Upper lobe of left lung (tissue), 6 donors: ENCODE measurements around the gene SLC25A13. TPM values are rescaled to one million over a fixed set of nuclear protein-coding genes. Genes with fewer than 3 reads are reported as not detected.
A peak's percentile ranks its signal among the peaks of the same experiment; 100 is the strongest.

Experiments used
- ATAC-seq, 2 donors: fragments of 200-7000 bp; cut with Tn5 transposase; one replicate each; pipeline ENCODE4 v1.9.1; 2022; ENCODE audit warnings: mild to moderate bottlenecking in 2 of 2, moderate library complexity in 2 of 2; ENCODE audit not compliant: low FRiP score in 2 of 2
- DNase-seq, 2 donors: peaks; one replicate each; pipeline ENCODE4 v3.0.0-alpha.2; 2019 to 2020
- H3K27ac ChIP-seq, 4 donors: fragments of 200-600 bp; sonication (generic); one replicate each; pipeline ENCODE4 v1.5.1; 2016 to 2019
- H3K27me3 ChIP-seq, 4 donors: fragments of 200-600 bp; sonication (generic); one replicate each; pipeline ENCODE4 v1.5.1; 2017 to 2019
- H3K36me3 ChIP-seq, 4 donors: fragments of 200-600 bp; sonication (generic); one replicate each; pipeline ENCODE4 v1.5.1; 2016 to 2019
- H3K4me1 ChIP-seq, 4 donors: fragments of 200-600 bp; sonication (generic); one replicate each; pipeline ENCODE4 v1.5.1; 2018 to 2019
- H3K4me3 ChIP-seq, 4 donors: fragments of 200-600 bp; sonication (generic); one replicate each; pipeline ENCODE4 v1.5.1; 2017 to 2019; ENCODE audit warnings: mild to moderate bottlenecking in 2 of 4, moderate library complexity in 1 of 4
- H3K9me3 ChIP-seq, 4 donors: fragments of 200-600 bp; sonication (generic); one replicate each; pipeline ENCODE4 v1.5.1; 2018 to 2019
- EP300 ChIP-seq, 4 donors: sonication (generic); formaldehyde crosslinking; IDR thresholded peaks; one replicate each; pipeline ENCODE4 v1.5.1; 2017; ENCODE audit warnings: antibody characterized with exemption in 4 of 4, control low read depth in 2 of 4
- POLR2A ChIP-seq, 4 donors: fragments of 450-650 bp; IDR thresholded peaks; one replicate each; pipeline ENCODE4 v1.5.1; 2016 to 2017; ENCODE audit warnings: antibody characterized with exemption in 4 of 4, mild to moderate bottlenecking in 2 of 4
- POLR2AphosphoS5 ChIP-seq, 2 donors: sonication (generic); formaldehyde crosslinking; IDR thresholded peaks; one replicate each; pipeline ENCODE4 v1.5.1; 2017; ENCODE audit warnings: antibody characterized with exemption in 2 of 2
- WGBS, 2 donors: methylation state at CpG; one replicate each; pipeline ENCODE4 v1.1.5; 2017 to 2018; 5-methylcytosine and 5-hydroxymethylcytosine counted together
- total RNA-seq, 6 donors: library from RNA; depleted of rRNA in 4 of 6; stranded (reverse); fragments of >200 nt in 4 of 6; gene quantifications; one replicate each; pipeline versions ENCODE4 v1.1.0 to v1.2.1, GENCODE V29; 2016 to 2021
- TF ChIP-seq, protein P1 (sequence below), 6 experiments: fragments of 450-650 bp in 4 of 6; fragments of 200-600 bp in 2 of 6; sonication (generic) in 2 of 6; IDR thresholded peaks; one replicate each; pipeline ENCODE4 v1.5.1; 2016 to 2019; ENCODE audit warnings: antibody characterized with exemption in 6 of 6
- donor health status: DM: no; HTN: no; CAD: no; lungs with moderate emphysema.
- donor health status: DM: no; HTN: yes; CAD: no; lungs with severe emphysema.

SLC25A13 gene
- total RNA-seq, 6 donors from 2014 or later: 21.4 to 39.7 (median 30.8) TPM

DNA sequence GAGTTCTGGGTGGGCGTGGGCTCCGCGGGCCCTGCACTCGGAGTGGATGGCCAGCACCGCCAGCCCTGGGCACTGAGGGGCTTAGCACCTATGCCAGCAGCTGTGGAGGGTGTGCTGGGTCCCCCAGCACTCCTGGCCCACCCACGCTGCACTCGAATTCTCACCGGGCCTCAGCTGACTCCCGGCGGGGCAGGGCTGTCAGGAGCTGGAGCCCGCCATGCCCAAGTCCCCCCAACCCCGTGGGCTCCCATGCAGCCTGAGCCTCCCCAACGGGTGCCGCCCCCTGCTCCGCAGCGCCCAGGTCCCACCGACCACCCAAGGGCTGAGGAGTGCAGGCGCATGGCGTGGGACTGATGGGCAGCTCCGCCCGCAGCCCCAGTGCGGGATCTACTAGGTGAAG, 93.1 kb downstream of the SLC25A13 start:
- Histone ChIP-seq H3K4me1 (no peaks in the 10 kb centered on the region), H3K36me3 (peaks cover 0 to 15% (median 11%) of the 10 kb centered on the region in 4 donors), H3K9me3 (no peaks in the 10 kb centered on the region), H3K27me3 (no peaks in the 10 kb centered on the region), H3K4me3 (no peak overlapping the region), H3K27ac (no peak overlapping the region)
- DNase-seq: peak in 1 of 2 donors; percentile 61
- TF ChIP-seq EP300 (IDR thresholded peaks at IDR 0.05) (no peak), POLR2A (IDR thresholded peaks at IDR 0.05) (no peak), POLR2AphosphoS5 (IDR thresholded peaks at IDR 0.05) (no peak)
- TF ChIP-seq, protein P1, sequence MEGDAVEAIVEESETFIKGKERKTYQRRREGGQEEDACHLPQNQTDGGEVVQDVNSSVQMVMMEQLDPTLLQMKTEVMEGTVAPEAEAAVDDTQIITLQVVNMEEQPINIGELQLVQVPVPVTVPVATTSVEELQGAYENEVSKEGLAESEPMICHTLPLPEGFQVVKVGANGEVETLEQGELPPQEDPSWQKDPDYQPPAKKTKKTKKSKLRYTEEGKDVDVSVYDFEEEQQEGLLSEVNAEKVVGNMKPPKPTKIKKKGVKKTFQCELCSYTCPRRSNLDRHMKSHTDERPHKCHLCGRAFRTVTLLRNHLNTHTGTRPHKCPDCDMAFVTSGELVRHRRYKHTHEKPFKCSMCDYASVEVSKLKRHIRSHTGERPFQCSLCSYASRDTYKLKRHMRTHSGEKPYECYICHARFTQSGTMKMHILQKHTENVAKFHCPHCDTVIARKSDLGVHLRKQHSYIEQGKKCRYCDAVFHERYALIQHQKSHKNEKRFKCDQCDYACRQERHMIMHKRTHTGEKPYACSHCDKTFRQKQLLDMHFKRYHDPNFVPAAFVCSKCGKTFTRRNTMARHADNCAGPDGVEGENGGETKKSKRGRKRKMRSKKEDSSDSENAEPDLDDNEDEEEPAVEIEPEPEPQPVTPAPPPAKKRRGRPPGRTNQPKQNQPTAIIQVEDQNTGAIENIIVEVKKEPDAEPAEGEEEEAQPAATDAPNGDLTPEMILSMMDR (IDR thresholded peaks at IDR 0.05): no peak
- no peak for ATAC-seq
- 97 to 100% methylated on average over 1 to 20 of the region's 22 CpGs for WGBS, 2 donors

- Histone ChIP-seq H3K4me1 (no peaks in the 10 kb centered on the region), H3K4me3 (no peak overlapping the region), H3K27me3 (no peaks in the 10 kb centered on the region), H3K27ac (no peak overlapping the region), H3K9me3 (no peaks in the 10 kb centered on the region), H3K36me3 (peaks cover 0 to 14% (median 9%) of the 10 kb centered on the region in 4 donors)
- ATAC-seq: no peak
- 97% methylated on average over 5 of the region's 5 CpGs for WGBS, 2 donors
- DNase-seq: no peak
- TF ChIP-seq, protein P1 (IDR thresholded peaks at IDR 0.05): no peak
- TF ChIP-seq EP300 (IDR thresholded peaks at IDR 0.05) (no peak), POLR2AphosphoS5 (IDR thresholded peaks at IDR 0.05) (no peak), POLR2A (IDR thresholded peaks at IDR 0.05) (no peak)
Observed at GRCh38 chr7:96225251-96225650, 96.6 kb downstream of the SLC25A13 start.

DNA sequence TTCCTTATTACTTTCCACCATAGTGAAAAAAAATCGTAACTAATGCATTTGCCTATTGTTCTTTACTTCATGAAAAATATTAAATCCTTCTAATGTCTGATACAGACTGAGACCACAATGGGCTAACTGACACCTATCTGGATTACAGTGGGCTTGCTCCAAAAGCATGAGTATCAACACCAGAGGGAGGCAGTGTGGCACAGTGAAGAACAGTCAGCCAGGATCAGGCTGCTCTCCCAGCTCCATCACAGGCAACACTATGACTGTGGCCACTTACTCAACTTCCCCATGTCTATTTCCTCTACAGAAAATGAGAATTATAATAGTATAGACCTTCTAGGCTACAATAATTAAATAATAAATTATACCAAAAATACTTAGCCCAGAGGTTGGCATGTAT, 97.2 kb downstream of the SLC25A13 start:
- peaks cover 0 to 14% (median 9%) of the 10 kb centered on the region in 4 donors for H3K36me3 ChIP-seq
- no peak for TF ChIP-seq POLR2A (IDR thresholded peaks at IDR 0.05)
- TF ChIP-seq, protein P1 (IDR thresholded peaks at IDR 0.05): no peak
- no peak for TF ChIP-seq POLR2AphosphoS5 (IDR thresholded peaks at IDR 0.05)
- TF ChIP-seq EP300 (IDR thresholded peaks at IDR 0.05): no peak
- peaks cover 0 to 1% (median 0%) of the 10 kb centered on the region in 4 donors for H3K4me1 ChIP-seq
- DNase-seq: no peak
- 90 to 100% methylated on average over 1 of the region's 1 CpG for WGBS, 2 donors
- no peak for ATAC-seq
- H3K27me3 ChIP-seq: no peaks in the 10 kb centered on the region
- no peaks in the 10 kb centered on the region for H3K9me3 ChIP-seq
- H3K27ac ChIP-seq: no peak overlapping the region
- H3K4me3 ChIP-seq: no peak overlapping the region

DNA sequence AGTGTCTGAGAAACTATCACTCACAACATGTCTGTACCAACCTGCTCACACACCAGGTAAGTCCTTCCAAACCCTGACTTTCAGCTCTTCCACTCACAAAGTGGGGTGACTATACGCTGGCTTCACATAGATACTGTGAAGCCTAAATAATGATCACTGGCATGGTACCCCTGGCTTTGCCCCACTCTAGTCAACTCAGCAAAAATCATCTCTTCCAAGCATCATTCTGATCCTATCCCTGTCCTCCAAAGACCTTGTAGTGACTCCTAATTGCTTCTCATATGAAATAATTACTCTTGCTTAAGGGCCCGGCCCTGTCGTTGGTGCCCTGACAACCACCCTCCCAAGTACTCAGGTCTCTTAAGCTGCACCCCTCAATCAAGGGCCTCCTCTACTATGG, 97.8 kb downstream of the SLC25A13 start:
- H3K27me3 ChIP-seq: no peaks in the 10 kb centered on the region
- no peak for TF ChIP-seq POLR2AphosphoS5 (IDR thresholded peaks at IDR 0.05)
- TF ChIP-seq, protein P1 (IDR thresholded peaks at IDR 0.05): no peak
- TF ChIP-seq EP300 (IDR thresholded peaks at IDR 0.05): no peak
- TF ChIP-seq POLR2A (IDR thresholded peaks at IDR 0.05): no peak
- no peak overlapping the region for H3K4me3 ChIP-seq
- peaks cover 0 to 6% (median 0%) of the 10 kb centered on the region in 4 donors for H3K4me1 ChIP-seq
- H3K27ac ChIP-seq: no peak overlapping the region
- ATAC-seq (no peak), DNase-seq (no peak)
- no peaks in the 10 kb centered on the region for H3K9me3 ChIP-seq
- 85 to 89% methylated on average over 3 of the region's 3 CpGs for WGBS, 2 donors
- peaks cover 0 to 9% (median 5%) of the 10 kb centered on the region in 4 donors for H3K36me3 ChIP-seq

DNA sequence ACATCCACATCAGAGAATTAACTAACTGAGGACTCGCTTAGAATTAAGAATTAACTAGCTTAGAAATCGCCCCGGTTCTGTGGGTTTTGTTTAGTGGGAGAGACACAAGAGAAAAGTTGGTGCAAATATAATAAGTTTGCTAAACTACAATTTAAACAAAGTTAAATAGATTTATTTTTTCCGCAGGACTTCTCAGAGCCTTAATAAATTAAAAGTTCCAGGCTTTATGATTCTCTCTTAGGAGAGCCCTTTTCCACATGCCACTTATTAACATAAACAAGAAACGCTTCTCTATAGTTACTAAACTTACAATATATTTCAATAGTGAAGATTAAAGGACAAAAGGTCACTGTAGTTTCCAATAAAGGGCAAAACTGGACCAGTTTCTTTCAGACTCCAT, 100.0 kb downstream of the SLC25A13 start:
- Histone ChIP-seq H3K27me3 (no peaks in the 10 kb centered on the region), H3K9me3 (no peaks in the 10 kb centered on the region), H3K27ac (no peak overlapping the region), H3K4me3 (no peak overlapping the region), H3K4me1 (peaks cover 0 to 6% (median 0%) of the 10 kb centered on the region in 4 donors), H3K36me3 (no peaks in the 10 kb centered on the region)
- WGBS, 2 donors: 98 to 99% methylated on average over 5 of the region's 5 CpGs
- TF ChIP-seq POLR2A (IDR thresholded peaks at IDR 0.05) (no peak), POLR2AphosphoS5 (IDR thresholded peaks at IDR 0.05) (no peak), EP300 (IDR thresholded peaks at IDR 0.05) (no peak)
- TF ChIP-seq, protein P1 (IDR thresholded peaks at IDR 0.05): no peak
- DNase-seq: no peak
- no peak for ATAC-seq
